ENCODE results near the gene LZTS2. TPM values are rescaled to one million over a fixed set of nuclear protein-coding genes. Genes with fewer than 3 reads are reported as not detected.
A peak's percentile ranks its signal among the peaks of the same experiment; 100 is the strongest.

LZTS2 gene
- total and polyA plus RNA-seq, 2 of the 4 experiments (the other 2 are of a cell fraction) = 19.2 to 101 TPM

GRCh38 chr10:101012525-101013364, 13.1 kb downstream of the LZTS2 start:
- DNase-seq = peak; percentile 95
- dilution Hi-C loops (cut with HindIII; ENCODE audit: low sequenced_read_pairs, unreplicated experiment) = no loop called here
- H2AFZ ChIP-seq (replicated peaks; ENCODE audit: low read length, poor library complexity) = peak overlapping the region; percentile 89
- H3K4ac ChIP-seq (ENCODE audit: low read depth, low read length) = peak overlapping the region; percentile 56
- H2BK120ac ChIP-seq (ENCODE audit: low read depth, low read length) = peak overlapping the region; percentile 41
- POLR2A ChIA-PET (ENCODE audit: unreplicated experiment) = no interaction called here
- peak overlapping the region; percentile 22 for H3K27ac ChIP-seq (ENCODE audit: insufficient read depth, low read length)
- no peaks in the 10 kb centered on the region for H3K27me3 ChIP-seq (ENCODE audit: control insufficient read depth, insufficient read depth, low read length)
- peaks cover 3 to 21% of the 10 kb centered on the region in 2 experiments; a peak in 2 of 4 replicates for H3K79me1 ChIP-seq (ENCODE audit: low read depth in 1 of 2, low read length in 2 of 2)
- H3K23ac ChIP-seq (ENCODE audit: low read depth, low read length) = peak overlapping the region; percentile 6; the same call in 1 of the 2 replicates
- no peaks in the 10 kb centered on the region for H3K36me3 ChIP-seq (ENCODE audit: control insufficient read depth, insufficient read depth, low read length)
- H3K9me1 ChIP-seq (ENCODE audit: insufficient read depth, low read length) = peaks cover 23% of the 10 kb centered on the region
- intact Hi-C loops (cut with micrococcal nuclease) = loop anchor here (1.0 to 10.0 kb wide), 3 partner anchors 14 to 448 kb away; no protein-coding TSS in a partner anchor
- ATAC-seq (ENCODE audit: low read depth) = peak; percentile 81
- peak overlapping the region; percentile 59 for H3K4me2 ChIP-seq (ENCODE audit: low read depth, low read length)
- H2BK5ac ChIP-seq (ENCODE audit: low read depth, low read length, poor library complexity, severe bottlenecking) = peak overlapping the region; percentile 72
- peak overlapping the region; percentile 71; the same call in 1 of the 2 replicates for H3K56ac ChIP-seq (ENCODE audit: extremely low read depth, insufficient read depth, low read length)
- peak overlapping the region; percentile 94 for H2AK9ac ChIP-seq (replicated peaks; ENCODE audit: low read depth, low read length, poor library complexity)
- peaks cover 33% of the 10 kb centered on the region for H3K4me1 ChIP-seq (ENCODE audit: control insufficient read depth, insufficient read depth, low read length)
- no peak overlapping the region; the same call in 1 of the 2 replicates for H3K4me3 ChIP-seq (ENCODE audit: insufficient read depth, low read depth, low read length)
- H2BK15ac ChIP-seq (ENCODE audit: low read depth, low read length) = peak overlapping the region; percentile 18; the same call in 2 of the 3 replicates
- peak overlapping the region; percentile 25 for H3K14ac ChIP-seq (replicated peaks; ENCODE audit: low read depth, low read length)
- H3K9me3 ChIP-seq (ENCODE audit: control insufficient read depth, insufficient read depth, low read length) = no peaks in the 10 kb centered on the region
- in situ Hi-C loops (cut with MboI; ENCODE audit: low sequenced_read_pairs) = no loop called here
- 17% methylated on average over 1 of the region's 14 CpGs; no CpG with 5 or more reads in 1 of the 2 experiments for WGBS, 2 experiments (ENCODE audit: extremely low coverage in 2 of 2, insufficient read length in 1 of 2)
- peaks cover 10% of the 10 kb centered on the region; the same call in 1 of the 2 replicates for H4K20me1 ChIP-seq (ENCODE audit: insufficient read depth, low read length)
- CTCF ChIA-PET = interaction anchor here (1.5 to 2.0 kb wide), 3 partner anchors 11 to 15 kb away, joined by 5 to 13 read pairs (median 10); partner anchors contain the start of gene LZTS2
- BruUV-seq (replicated peaks) = no TSS peak
- H3K9ac ChIP-seq (ENCODE audit: low read depth, low read length) = no peak overlapping the region; the same call in 1 of the 2 replicates
- peak overlapping the region; percentile 55 for H4K91ac ChIP-seq (ENCODE audit: insufficient read depth, low read depth, low read length)
- peak overlapping the region; percentile 51 for H2BK20ac ChIP-seq (ENCODE audit: low read depth, low read length)
- H3K18ac ChIP-seq (ENCODE audit: low read depth, low read length) = peak overlapping the region; percentile 25; the same call in 1 of the 2 replicates
- peak overlapping the region; percentile 62 to 65 for H4K8ac ChIP-seq (ENCODE audit: low read depth in 2 of 2, low read length in 2 of 2)
- peak overlapping the region; percentile 66 for H2AK5ac ChIP-seq (ENCODE audit: low read depth, low read length)
- peak overlapping the region; percentile 19; the same call in 1 of the 2 replicates for H4K5ac ChIP-seq (ENCODE audit: low read depth, low read length)
- TF ChIP-seq RAD21 (IDR thresholded peaks at IDR 0.05; ENCODE audit: low read length) = peak; percentile 70
- TF ChIP-seq MXI1 (IDR thresholded peaks at IDR 0.05; ENCODE audit: borderline replicate concordance, low read depth, low read length) = peak; percentile 69; the same call in 1 of the 2 replicates
- peak; percentile 81 for TF ChIP-seq SMC3 (IDR thresholded peaks at IDR 0.05; ENCODE audit: low read depth, low read length)
- TF ChIP-seq FOS (IDR thresholded peaks at IDR 0.05; ENCODE audit: low read depth, low read length) = peak; percentile 91
- TF ChIP-seq NFE2L2 (IDR thresholded peaks at IDR 0.05; ENCODE audit: low read depth, low read length) = no peak
- TF ChIP-seq CTCF (conservative IDR thresholded peaks at IDR 0.05; ENCODE audit: low read depth, low read length) = peak; percentile 90
- no peak for TF ChIP-seq MAFK (IDR thresholded peaks at IDR 0.05; ENCODE audit: low read depth, low read length)
- no peak for TF ChIP-seq ELK1 (IDR thresholded peaks at IDR 0.05; ENCODE audit: borderline replicate concordance, low read depth, low read length)
- TF ChIP-seq MAZ (IDR thresholded peaks at IDR 0.05; ENCODE audit: borderline replicate concordance, low read depth, low read length) = peak; percentile 41; the same call in 1 of the 2 replicates
- no peak for TF ChIP-seq POLR2A (IDR thresholded peaks at IDR 0.05; ENCODE audit: low read depth, low read length)
- peak; percentile 79 for TF ChIP-seq BHLHE40 (IDR thresholded peaks at IDR 0.05; ENCODE audit: low read depth, low read length)
- no peak for TF ChIP-seq RFX5 (IDR thresholded peaks at IDR 0.05; ENCODE audit: low read depth, low read length)
- TF ChIP-seq RCOR1 (IDR thresholded peaks at IDR 0.05; ENCODE audit: insufficient replicate concordance, low read length) = peak; percentile 45

All from IMR-90 (cell line).